NCI-H2227 (cell line): ENCODE measurements around the gene M1AP.

Experiments
- DNase-seq: peaks from one replicate; lab custom pipeline; 2025; ENCODE audit not compliant: unreplicated experiment; lab: John Stamatoyannopoulos, UW

M1AP gene

GRCh38 chr2:74648009-74648443, at the start of gene M1AP:
Gene M1AP, minus strand, starts transcription at chr2:74648330. Its CDS starts 8,055 bp downstream, at chr2:74640275.
- no peak for DNase-seq

GRCh38 chr2:74696829-74697228, 48.7 kb upstream of the M1AP start:
- no peak for DNase-seq

GRCh38 chr2:74695663-74696062, 47.5 kb upstream of the M1AP start:
- DNase-seq: no peak

GRCh38 chr2:74694281-74694680, 46.2 kb upstream of the M1AP start:
- no peak for DNase-seq

GRCh38 chr2:74693668-74694067, 45.5 kb upstream of the M1AP start:
- no peak for DNase-seq

- DNase-seq: no peak
Measured at GRCh38 chr2:74693213-74693612, 45.1 kb upstream of the M1AP start.

GRCh38 chr2:74691929-74692328, 43.8 kb upstream of the M1AP start:
- DNase-seq: no peak

GRCh38 chr2:74690571-74690970, 42.4 kb upstream of the M1AP start:
- peak; percentile 77 for DNase-seq

GRCh38 chr2:74689671-74690070, 41.5 kb upstream of the M1AP start:
- no peak for DNase-seq

- DNase-seq: no peak
Measured at GRCh38 chr2:74688881-74689280, 40.8 kb upstream of the M1AP start.

- no peak for DNase-seq
Measured at GRCh38 chr2:74685408-74685807, 37.3 kb upstream of the M1AP start.

- DNase-seq: no peak
Measured at GRCh38 chr2:74682501-74682900, 34.4 kb upstream of the M1AP start.

- DNase-seq: no peak
Measured at GRCh38 chr2:74679615-74680014, 31.5 kb upstream of the M1AP start.

- DNase-seq: no peak
Measured at GRCh38 chr2:74676331-74676730, 28.2 kb upstream of the M1AP start.

- no peak for DNase-seq
Measured at GRCh38 chr2:74675090-74675489, 27.0 kb upstream of the M1AP start.

GRCh38 chr2:74673826-74674528, 25.8 kb upstream of the M1AP start:
- DNase-seq: no peak

- DNase-seq: no peak
Measured at GRCh38 chr2:74671479-74671878, 23.3 kb upstream of the M1AP start.

- no peak for DNase-seq
Measured at GRCh38 chr2:74670263-74670662, 22.1 kb upstream of the M1AP start.

GRCh38 chr2:74668087-74668486, 20.0 kb upstream of the M1AP start:
- DNase-seq: no peak

GRCh38 chr2:74659462-74659861, 11.3 kb upstream of the M1AP start:
- DNase-seq: no peak

GRCh38 chr2:74658516-74658915, 10.4 kb upstream of the M1AP start:
- DNase-seq: no peak

GRCh38 chr2:74655579-74655978, 7.4 kb upstream of the M1AP start:
- no peak for DNase-seq
